Measurements from ENCODE around the gene FBXO28. TPM values are rescaled to one million over a fixed set of nuclear protein-coding genes. Genes with fewer than 3 reads are reported as not detected.

Gene FBXO28
- total and polyA plus RNA-seq, 8 donors = 4.9 to 14.9 (median 11.0) TPM

GRCh38 chr1:224138198-224138597, 24.3 kb downstream of the FBXO28 start:
- Histone ChIP-seq H3K27ac (no peak overlapping the region), H3K36me3 (peaks cover 0 to 17% (median 0%) of the 10 kb centered on the region in 3 donors), H3K4me1 (no peaks in the 10 kb centered on the region), H3K27me3 (no peaks in the 10 kb centered on the region), H3K4me3 (no peak overlapping the region), H3K9me3 (no peaks in the 10 kb centered on the region)
- FAIRE-seq = no peak
- no peak for DNase-seq
- ATAC-seq = no peak
- TF ChIP-seq CTCF (IDR thresholded peaks at IDR 0.05) = no peak
- WGBS, 2 donors = 84 to 87% methylated on average over 3 of the region's 3 CpGs
- intact Hi-C loops (cut with DNase I) = no loop called here

GRCh38 chr1:224141693-224142092, 27.8 kb downstream of the FBXO28 start:
- FAIRE-seq (no peak), ATAC-seq (no peak), DNase-seq (no peak)
- no peaks in the 10 kb centered on the region for H3K27me3 ChIP-seq
- H3K4me3 ChIP-seq = no peak overlapping the region
- H3K9me3 ChIP-seq = no peaks in the 10 kb centered on the region
- no peak for TF ChIP-seq CTCF (IDR thresholded peaks at IDR 0.05)
- intact Hi-C loops (cut with DNase I) = no loop called here
- H3K36me3 ChIP-seq = peaks cover 0 to 13% (median 0%) of the 10 kb centered on the region in 3 donors
- H3K27ac ChIP-seq = no peak overlapping the region
- H3K4me1 ChIP-seq = no peaks in the 10 kb centered on the region
- WGBS, 2 donors = 89 to 90% methylated on average over 3 of the region's 3 CpGs

- DNase-seq = no peak
- TF ChIP-seq CTCF (IDR thresholded peaks at IDR 0.05) = no peak
- no peak for ATAC-seq
- Histone ChIP-seq H3K4me3 (no peak overlapping the region), H3K27ac (no peak overlapping the region), H3K4me1 (no peaks in the 10 kb centered on the region), H3K9me3 (no peaks in the 10 kb centered on the region), H3K36me3 (no peaks in the 10 kb centered on the region), H3K27me3 (no peaks in the 10 kb centered on the region)
- WGBS, 2 donors = 59% methylated on average over 1 of the region's 1 CpG
- intact Hi-C loops (cut with DNase I) = no loop called here
- no peak for FAIRE-seq
Measured at GRCh38 chr1:224149709-224150108, 35.8 kb downstream of the FBXO28 start.

- TF ChIP-seq CTCF (IDR thresholded peaks at IDR 0.05) = no peak
- WGBS, 2 donors = 77 to 95% methylated on average over 3 of the region's 3 CpGs
- H3K9me3 ChIP-seq = no peaks in the 10 kb centered on the region
- DNase-seq (no peak), ATAC-seq (no peak), FAIRE-seq (no peak)
- no peaks in the 10 kb centered on the region for H3K27me3 ChIP-seq
- intact Hi-C loops (cut with DNase I) = no loop called here
- H3K4me1 ChIP-seq = no peaks in the 10 kb centered on the region
- no peak overlapping the region for H3K27ac ChIP-seq
- H3K36me3 ChIP-seq = peaks cover 0 to 4% (median 0%) of the 10 kb centered on the region in 3 donors
- no peak overlapping the region for H3K4me3 ChIP-seq
Measured at GRCh38 chr1:224151117-224151516, 37.2 kb downstream of the FBXO28 start.

- no peak for TF ChIP-seq CTCF (IDR thresholded peaks at IDR 0.05)
- FAIRE-seq (no peak), ATAC-seq (no peak), DNase-seq (no peak)
- intact Hi-C loops (cut with DNase I) = no loop called here
- Histone ChIP-seq H3K27me3 (no peaks in the 10 kb centered on the region), H3K9me3 (no peaks in the 10 kb centered on the region), H3K27ac (no peak overlapping the region), H3K36me3 (peaks cover 0 to 9% (median 4%) of the 10 kb centered on the region in 3 donors), H3K4me1 (no peaks in the 10 kb centered on the region), H3K4me3 (no peak overlapping the region)
- 93 to 96% methylated on average over 11 of the region's 11 CpGs for WGBS, 2 donors
Measured at GRCh38 chr1:224157316-224157715, 43.4 kb downstream of the FBXO28 start.
